Prostate gland (tissue), 2 donors: ENCODE results near the gene CHID1. TPM values are rescaled to one million over a fixed set of nuclear protein-coding genes. Genes with fewer than 3 reads are reported as not detected.

Experiments used
- DNase-seq: peaks from one replicate; pipeline ENCODE4 v3.0.0-alpha.2; 2019; ENCODE audit warnings: low spot score
- H3K27ac ChIP-seq, 2 donors: fragments of 200-600 bp; sonication (generic); 2 replicates each; pipeline ENCODE4 v1.5.1; 2017 to 2019
- H3K27me3 ChIP-seq: fragments of 200-600 bp; sonication (generic); replicated peaks from 2 replicates; pipeline ENCODE4 v1.5.1; 2019; ENCODE audit not compliant: insufficient read depth
- H3K36me3 ChIP-seq, 2 donors: fragments of 200-600 bp; sonication (generic); 1 replicate in 1 of 2; 2 replicates in 1 of 2; pipeline versions ENCODE4 v1.5.1 to v1.8.1; 2017 to 2019
- H3K4me1 ChIP-seq: fragments of 200-600 bp; sonication (generic); replicated peaks from 2 replicates; pipeline ENCODE4 v1.5.1; 2019
- H3K4me3 ChIP-seq, 2 donors: fragments of 200-600 bp; sonication (generic); 2 replicates each; pipeline ENCODE4 v1.5.1; 2017 to 2019
- H3K9me3 ChIP-seq: fragments of 200-600 bp; sonication (generic); 2 replicates; pipeline ENCODE4 v1.5.1; 2017
- CTCF ChIP-seq, 4 experiments: fragments of 200-600 bp in 2 of 4; fragments of 450-650 bp in 2 of 4; sonication (generic) in 2 of 4; IDR thresholded peaks; 1 replicate in 3 of 4; 2 replicates in 1 of 4; pipeline ENCODE4 v1.5.1; 2016 to 2019; ENCODE audit warnings: antibody characterized with exemption in 4 of 4, mild to moderate bottlenecking in 2 of 4, moderate library complexity in 2 of 4
- POLR2A ChIP-seq: fragments of 450-650 bp; IDR thresholded peaks from one replicate; pipeline ENCODE4 v1.6.1; 2016; ENCODE audit warnings: antibody characterized with exemption, mild to moderate bottlenecking
- POLR2AphosphoS5 ChIP-seq: sonication (generic); formaldehyde crosslinking; IDR thresholded peaks from one replicate; pipeline ENCODE4 v1.6.1; 2017; ENCODE audit warnings: antibody characterized with exemption
- WGBS: methylation state at CpG from one replicate; pipeline ENCODE4 v1.1.5; 2018; 5-methylcytosine and 5-hydroxymethylcytosine counted together
- intact Hi-C: fragments of 100-400 bp; cut with DNase I; formaldehyde crosslinking; loops from one replicate; pipeline ENCODE4 v1.14.2; 2022
- total RNA-seq, 2 donors: library from RNA; depleted of rRNA; stranded (reverse); fragments of >200 nt; gene quantifications; one replicate each; pipeline ENCODE4 v1.1.0, GENCODE V29; 2016

CHID1 gene
- total RNA-seq, 2 donors from 2014 or later = 107 to 145 TPM

- Histone ChIP-seq H3K27me3 (no peaks in the 10 kb centered on the region), H3K4me3 (no peak overlapping the region), H3K27ac (no peak overlapping the region), H3K4me1 (no peaks in the 10 kb centered on the region), H3K36me3 (no peaks in the 10 kb centered on the region), H3K9me3 (no peaks in the 10 kb centered on the region)
- WGBS = 84% methylated on average over 16 of the region's 16 CpGs
- intact Hi-C loops = no loop called here
- no peak for DNase-seq
- TF ChIP-seq POLR2AphosphoS5 = no peak
- no peak for TF ChIP-seq POLR2A
- TF ChIP-seq CTCF (IDR thresholded peaks at IDR 0.05) = no peak
Observed at GRCh38 chr11:875203-875602, 35.4 kb downstream of the CHID1 start.

GRCh38 chr11:873706-874105 is 36.9 kb downstream of the CHID1 start:
- no peaks in the 10 kb centered on the region for H3K9me3 ChIP-seq
- no peak for DNase-seq
- WGBS = 60% methylated on average over 12 of the region's 12 CpGs
- no peak overlapping the region for H3K4me3 ChIP-seq
- no peaks in the 10 kb centered on the region for H3K27me3 ChIP-seq
- H3K27ac ChIP-seq = no peak overlapping the region
- H3K4me1 ChIP-seq = no peaks in the 10 kb centered on the region
- intact Hi-C loops = no loop called here
- no peaks in the 10 kb centered on the region for H3K36me3 ChIP-seq
- no peak for TF ChIP-seq POLR2A
- TF ChIP-seq CTCF (IDR thresholded peaks at IDR 0.05) = no peak
- no peak for TF ChIP-seq POLR2AphosphoS5

GRCh38 chr11:872799-873198 is 37.8 kb downstream of the CHID1 start:
- TF ChIP-seq POLR2AphosphoS5 (no peak), POLR2A (no peak)

GRCh38 chr11:871472-871871 is 39.1 kb downstream of the CHID1 start:
- Histone ChIP-seq H3K36me3 (no peaks in the 10 kb centered on the region), H3K4me1 (no peaks in the 10 kb centered on the region), H3K27me3 (no peaks in the 10 kb centered on the region), H3K27ac (no peak overlapping the region), H3K9me3 (no peaks in the 10 kb centered on the region), H3K4me3 (no peak overlapping the region)
- intact Hi-C loops = no loop called here
- WGBS = 62% methylated on average over 9 of the region's 9 CpGs
- TF ChIP-seq POLR2AphosphoS5 (no peak), POLR2A (no peak), CTCF (IDR thresholded peaks at IDR 0.05) (no peak)
- DNase-seq = no peak

More at GRCh38 chr11:872799-873198, 37.8 kb downstream of the CHID1 start:
- Histone ChIP-seq H3K4me3 (no peak overlapping the region), H3K9me3 (no peaks in the 10 kb centered on the region), H3K4me1 (no peaks in the 10 kb centered on the region), H3K27me3 (no peaks in the 10 kb centered on the region), H3K27ac (no peak overlapping the region), H3K36me3 (no peaks in the 10 kb centered on the region)
- DNase-seq = no peak
- intact Hi-C loops = no loop called here
- 90% methylated on average over 9 of the region's 9 CpGs for WGBS

GRCh38 chr11:870418-870817 is 40.2 kb downstream of the CHID1 start:
- Histone ChIP-seq H3K27ac (no peak overlapping the region), H3K9me3 (no peaks in the 10 kb centered on the region), H3K4me1 (no peaks in the 10 kb centered on the region), H3K36me3 (no peaks in the 10 kb centered on the region), H3K27me3 (no peaks in the 10 kb centered on the region), H3K4me3 (no peak overlapping the region)
- no peak for TF ChIP-seq CTCF (IDR thresholded peaks at IDR 0.05)
- TF ChIP-seq POLR2AphosphoS5 = no peak
- TF ChIP-seq POLR2A = no peak
- intact Hi-C loops = no loop called here
- no peak for DNase-seq
- 83% methylated on average over 8 of the region's 8 CpGs for WGBS
